Endothelial cell of umbilical vein (primary cell): ENCODE results near the gene TRAF7. TPM values are rescaled to one million over a fixed set of nuclear protein-coding genes. Genes with fewer than 3 reads are reported as not detected.
"Not testable (repeated sequence)": the region's sequence is repeated elsewhere in the genome, so short reads cannot be mapped to it uniquely, and the experiment has no call there.

ENCODE experiments used
- Bru-seq: library from RNA; stranded (reverse); fragments of 400-500 nt; gene quantifications from one replicate; lab custom pipeline; 2021; lab: Mats Ljungman, UMichigan
- BruChase-seq, 2 experiments: library from RNA; stranded (reverse); fragments of 400-500 nt; gene quantifications; one replicate each; lab custom pipeline; 2021; lab: Mats Ljungman, UMichigan
- BruUV-seq: library from RNA; stranded (reverse); fragments of 400-500 nt; replicated peaks from 2 replicates; lab custom pipeline; 2021; lab: Mats Ljungman, UMichigan
- CTCF ChIA-PET: fragments of 300-600, 350-600 bp; sonication (Branson Sonifier 250); formaldehyde crosslinking; loops from one replicate; lab custom pipeline; 2021; ENCODE audit warnings: antibody characterized with exemption, inconsistent platforms; lab: Charles Lee
- POLR2A ChIA-PET: fragments of 300-600, 350-600 bp; sonication (Branson Sonifier 250); formaldehyde crosslinking; loops from one replicate; lab custom pipeline; 2021; ENCODE audit warnings: antibody characterized with exemption, inconsistent platforms; lab: Charles Lee
- DNase-seq: peaks from one replicate; pipeline ENCODE4 v3.0.0-alpha.2; 2011; ENCODE audit warnings: low read depth, low spot score
- FAIRE-seq: peaks from 2 replicates; lab custom pipeline; 2011; peaks lifted over from hg19 to GRCh38; lab: Jason Lieb, UNC
- H2AFZ ChIP-seq: 2 replicates; pipeline ENCODE4 v1.6.0; 2012; ENCODE audit warnings: low read depth, low read length, control low read depth, inconsistent platforms
- H3K27ac ChIP-seq: 2 replicates; pipeline ENCODE4 v1.5.1; 2011; ENCODE audit warnings: low read depth, mild to moderate bottlenecking, control low read depth, low read length, moderate library complexity; ENCODE audit not compliant: insufficient read depth
- H3K27me3 ChIP-seq, 2 experiments: 2 replicates each; pipeline versions ENCODE4 v1.6.0 to v1.6.1; 2011; ENCODE audit warnings: low read length in 2 of 2, mixed read lengths in 1 of 2; ENCODE audit not compliant: control insufficient read depth in 2 of 2, insufficient read depth in 2 of 2
- H3K36me3 ChIP-seq, 2 experiments: 2 replicates in 1 of 2; 3 replicates in 1 of 2; pipeline ENCODE4 v1.5.1; 2011; ENCODE audit warnings: low read length in 2 of 2, mild to moderate bottlenecking in 1 of 2, moderate library complexity in 1 of 2; ENCODE audit not compliant: control insufficient read depth in 2 of 2, insufficient read depth in 2 of 2; ENCODE audit errors: extremely low read depth in 1 of 2
- H3K4me1 ChIP-seq: 3 replicates; pipeline ENCODE4 v1.5.1; 2011; ENCODE audit warnings: mild to moderate bottlenecking, low read length; ENCODE audit not compliant: control insufficient read depth, insufficient read depth; ENCODE audit errors: extremely low read depth
- H3K4me2 ChIP-seq: 2 replicates; pipeline ENCODE4 v1.6.1; 2011; ENCODE audit warnings: low read length, control low read depth, mixed read lengths; ENCODE audit not compliant: insufficient read depth
- H3K4me3 ChIP-seq, 3 experiments: fragments of 200-600 bp in 1 of 3; sonication (generic), shearing (Covaris generic) in 1 of 3; replicated peaks in 1 of 3; 2 replicates each; pipeline ENCODE4 v1.5.1; 2011 to 2016; ENCODE audit warnings: control low read depth in 3 of 3, low read length in 3 of 3, mild to moderate bottlenecking in 2 of 3, inconsistent platforms in 1 of 3, low read depth in 1 of 3, moderate library complexity in 1 of 3; ENCODE audit not compliant: insufficient read depth in 1 of 3
- H3K79me2 ChIP-seq: 2 replicates; pipeline ENCODE4 v1.6.0; 2012; ENCODE audit warnings: low read length, inconsistent platforms; ENCODE audit not compliant: control insufficient read depth, insufficient read depth
- H3K9ac ChIP-seq: replicated peaks from 2 replicates; pipeline ENCODE3; 2011; ENCODE audit warnings: low read length, control low read depth; ENCODE audit not compliant: insufficient read depth; ENCODE audit errors: extremely low read depth
- H3K9me1 ChIP-seq: replicated peaks from 3 replicates; pipeline ENCODE4 v1.6.0; 2011; ENCODE audit warnings: mild to moderate bottlenecking, low read length; ENCODE audit not compliant: control insufficient read depth, insufficient read depth; ENCODE audit errors: extremely low read depth
- H3K9me3 ChIP-seq: replicated peaks from 2 replicates; pipeline ENCODE4 v1.5.1; 2012; ENCODE audit warnings: low read length, inconsistent platforms; ENCODE audit not compliant: control insufficient read depth, insufficient read depth
- H4K20me1 ChIP-seq: replicated peaks from 2 replicates; pipeline ENCODE3; 2011; ENCODE audit warnings: mild to moderate bottlenecking, low read length; ENCODE audit not compliant: control insufficient read depth, insufficient read depth; ENCODE audit errors: extremely low read depth
- CTCF ChIP-seq, 2 donors: IDR thresholded peaks; 1 replicate in 1 of 2; 2 replicates in 1 of 2; pipeline ENCODE4 v1.5.1; 2011; ENCODE audit warnings: low read length in 2 of 2, mild to moderate bottlenecking in 2 of 2, moderate library complexity in 2 of 2, control low read depth in 1 of 2, inconsistent platforms in 1 of 2, low read depth in 1 of 2; ENCODE audit not compliant: insufficient read depth in 1 of 2; ENCODE audit errors: extremely low read depth in 1 of 2
- EZH2 ChIP-seq: IDR thresholded peaks from 2 replicates; pipeline ENCODE4 v1.6.1; 2012; ENCODE audit warnings: borderline replicate concordance, low read depth, mild to moderate bottlenecking, moderate library complexity, low read length, inconsistent platforms; ENCODE audit not compliant: severe bottlenecking
- FOS ChIP-seq: IDR thresholded peaks from 2 replicates; pipeline ENCODE4 v1.6.1; 2011; ENCODE audit warnings: mild to moderate bottlenecking, low read length, moderate library complexity, borderline replicate concordance; ENCODE audit not compliant: insufficient read depth
- GATA2 ChIP-seq: IDR thresholded peaks from 2 replicates; pipeline ENCODE4 v1.7.0; 2011; ENCODE audit warnings: low read depth, mild to moderate bottlenecking, moderate library complexity, mixed read lengths, low read length; ENCODE audit not compliant: insufficient read length, insufficient read depth
- JUN ChIP-seq: IDR thresholded peaks from 2 replicates; pipeline ENCODE4 v1.6.1; 2011; ENCODE audit warnings: borderline replicate concordance, low read depth; ENCODE audit not compliant: insufficient read length, insufficient read depth
- MAX ChIP-seq: IDR thresholded peaks from 2 replicates; pipeline ENCODE4 v1.6.1; 2011; ENCODE audit not compliant: insufficient read depth, insufficient read length
- MYC ChIP-seq: IDR thresholded peaks from one replicate; pipeline ENCODE4 v1.6.1; 2011; ENCODE audit warnings: mild to moderate bottlenecking, low read depth, low read length
- POLR2A ChIP-seq: IDR thresholded peaks from 2 replicates; pipeline ENCODE4 v1.6.1; 2012; ENCODE audit warnings: low read depth, mild to moderate bottlenecking, control low read depth, low read length
- POLR2AphosphoS5 ChIP-seq: IDR thresholded peaks from 2 replicates; pipeline ENCODE4 v1.6.1; 2012; ENCODE audit warnings: low read depth, mild to moderate bottlenecking, control low read depth, low read length, moderate library complexity; ENCODE audit not compliant: insufficient read depth
- dilution Hi-C: fragments of 300-500 bp; cut with MboI; formaldehyde crosslinking; loops from one replicate; pipeline ENCODE4 v1.15.0; 2019; ENCODE audit warnings: low sequenced_read_pairs; ENCODE audit not compliant: extremely low pct_ligation_motif_present
- intact Hi-C: fragments of 100-400 bp; cut with micrococcal nuclease; formaldehyde crosslinking; loops from one replicate; pipeline ENCODE4 v1.10.0; 2022
- long read RNA-seq: library from polyadenylated mRNA; stranded (forward); transcript quantifications from one replicate; pipeline ENCODE4 v2.0.0, GENCODE V29; 2021
- polyA minus RNA-seq, 3 experiments: library from RNA; depleted of rRNA, polyadenylated mRNA; stranded (reverse); fragments of >200 nt; gene quantifications; 1 replicate in 1 of 3; 2 replicates in 2 of 3; pipeline ENCODE4 v1.2.3, GENCODE V29; 2011
- polyA plus RNA-seq, 4 experiments: library from polyadenylated mRNA; depleted of rRNA in 3 of 4; stranded (reverse) in 3 of 4; unstranded in 1 of 4; fragments of >200 nt; gene quantifications; 2 replicates each; pipeline versions ENCODE4 v1.2.1 to v1.2.3, GENCODE V29; 2011 to 2012; ENCODE audit warnings: missing spikeins in 1 of 4
- total RNA-seq: library from RNA; stranded (reverse); gene quantifications from 2 replicates; pipeline ENCODE4 v1.2.3, GENCODE V29; 2021

TRAF7 gene
- total RNA-seq (141 and 159 TPM in 2 replicates), polyA plus RNA-seq (175 and 191 TPM in 2 replicates), polyA minus RNA-seq (121 and 138 TPM in 2 replicates), Bru-seq, nascent RNA (percentile 63 among the genes with signal in this experiment), BruChase-seq, experiment 1, labeled RNA remaining after a 6-hour chase (percentile 93 among the genes with signal in this experiment), BruChase-seq, experiment 2, labeled RNA remaining after a 2-hour chase (percentile 88 among the genes with signal in this experiment)
- polyA plus RNA-seq (2011; cell fraction: cytosol; rRNA removed) = 135 and 165 TPM in 2 replicates
- 229 and 253 TPM in 2 replicates for polyA plus RNA-seq (2011; cell fraction: nucleus; rRNA removed)
- polyA plus RNA-seq (2012) = 99.6 and 120 TPM in 2 replicates
- polyA minus RNA-seq (2011; cell fraction: cytosol; rRNA and poly(A)+ RNA removed) = 49.9 TPM
- polyA minus RNA-seq (2011; cell fraction: nucleus; rRNA and poly(A)+ RNA removed) = 41.3 and 68.6 TPM in 2 replicates
- long read RNA-seq, transcript TRAF7-201 (21 exons, 3,700 nt) = major isoform, 63 of 889 reads
- long read RNA-seq, transcript TRAF7-205 (4 exons, 666 nt) = minor isoform, 5 of 889 reads
- long read RNA-seq, partial matches to known transcripts = 163 of 889 reads
- long read RNA-seq, other reads (novel, unspliced or antisense) = 658 of 889 reads

GRCh38 chr16:2155091-2155950 is at the start of gene TRAF7:
Gene TRAF7 (plus strand): TSS chr16:2155782. CDS start chr16:2163921, 8,139 bp downstream.
- peak; percentile 100 for DNase-seq
- TF ChIP-seq MYC (peak; percentile 88), CTCF (IDR thresholded peaks at IDR 0.05; ENCODE audit: extremely low read depth in 1 of 2, insufficient read depth in 1 of 2, low read depth in 1 of 2, low read length in 2 of 2) (no peak), POLR2AphosphoS5 (peak; percentile 100), FOS (no peak), MAX (peak; percentile 52), GATA2 (no peak), EZH2 (no peak), POLR2A (peak; percentile 100), JUN (no peak)
- H3K36me3 ChIP-seq = peaks cover 2 to 7% of the 10 kb centered on the region in 2 experiments

GRCh38 chr16:2106211-2106610 is 49.4 kb upstream of the TRAF7 start:
- H3K9me3 ChIP-seq, H4K20me1 ChIP-seq, dilution Hi-C loops, intact Hi-C loops, H3K79me2 ChIP-seq, H2AFZ ChIP-seq, H3K4me2 ChIP-seq, CTCF ChIA-PET, H3K9me1 ChIP-seq, H3K27me3 ChIP-seq, H3K27ac ChIP-seq, H3K4me3 ChIP-seq, BruUV-seq, POLR2A ChIA-PET, FAIRE-seq, DNase-seq, H3K9ac ChIP-seq, H3K4me1 ChIP-seq: not testable (repeated sequence)
- peaks cover 0 to 15% of the 10 kb centered on the region in 2 experiments for H3K36me3 ChIP-seq

More at GRCh38 chr16:2155091-2155950, at the start of gene TRAF7:
- FAIRE-seq = peak; percentile 100
- ChIA-PET POLR2A (interaction anchor here (0.6 to 2.4 kb wide), 37 partner anchors 10 to 365 kb away, joined by 3 to 32 read pairs (median 6); partner anchors contain the start of genes AMDHD2, ECI1, MLST8 and NTHL1), CTCF (interaction anchor here (0.8 to 2.1 kb wide), 7 partner anchors 9 to 152 kb away, joined by 3 to 14 read pairs (median 9); partner anchors contain the start of gene ECI1)
- peak within 1 kb of the TSS; percentile 65 to 96 (median 84) for H3K4me3 ChIP-seq
- H3K9me1 ChIP-seq = no peaks in the 10 kb centered on the region
- no peak within 1 kb of the TSS for H2AFZ ChIP-seq
- no peaks in the 10 kb centered on the region for H4K20me1 ChIP-seq
- H3K79me2 ChIP-seq = peaks cover 84% of the 10 kb centered on the region
- H3K9ac ChIP-seq = peak within 1 kb of the TSS; percentile 83
- H3K4me1 ChIP-seq = peaks cover 41% of the 10 kb centered on the region
- BruUV-seq = no TSS peak
- peak within 1 kb of the TSS; percentile 44 for H3K27ac ChIP-seq
- H3K9me3 ChIP-seq = no peaks in the 10 kb centered on the region
- dilution Hi-C loops (loop anchor here (25.0 kb wide), 1 partner anchor 118 kb away; the partner anchor contains the start of genes NHERF2, NTHL1 and TSC2), intact Hi-C loops (loop anchor here (1.0 to 2.0 kb wide), 7 partner anchors 15 to 147 kb away; partner anchors contain the start of genes E4F1, ECI1, MLST8 and NTHL1)
- H3K27me3 ChIP-seq = no peaks in the 10 kb centered on the region
- H3K4me2 ChIP-seq = peak within 1 kb of the TSS; percentile 87
